Body of pancreas (tissue), 4 donors: ENCODE results near the gene CDC42EP5. TPM values are rescaled to one million over a fixed set of nuclear protein-coding genes. Genes with fewer than 3 reads are reported as not detected.

Experiments used
- ATAC-seq: fragments of 150-250 bp; one replicate; pipeline ENCODE4 v1.9.1; 2016
- DNase-seq, 4 donors: peaks; one replicate each; pipeline ENCODE4 v3.0.0-alpha.2; 2019
- H3K27ac ChIP-seq, 4 donors: fragments of 200-600 bp; sonication (generic); 1 replicate in 3 of 4; 2 replicates in 1 of 4; pipeline versions ENCODE4 v1.5.1 to v1.6.1; 2016 to 2019; ENCODE audit warnings: mild to moderate bottlenecking in 1 of 4, mixed read lengths in 1 of 4, moderate library complexity in 1 of 4
- H3K27me3 ChIP-seq, 2 donors: fragments of 200-600 bp; sonication (generic); one replicate each; pipeline ENCODE4 v1.6.0; 2016; ENCODE audit warnings: mild to moderate bottlenecking in 1 of 2
- H3K36me3 ChIP-seq, 2 donors: fragments of 200-600 bp; sonication (generic); replicated peaks in 1 of 2; 2 replicates each; pipeline ENCODE4 v1.5.1; 2016; ENCODE audit warnings: low read depth in 2 of 2; ENCODE audit not compliant: insufficient read depth in 1 of 2
- H3K4me1 ChIP-seq: fragments of 200-600 bp; sonication (generic); one replicate; pipeline ENCODE4 v1.6.0; 2016
- H3K4me3 ChIP-seq, 2 donors: fragments of 200-600 bp; sonication (generic); 1 replicate in 1 of 2; 2 replicates in 1 of 2; pipeline ENCODE4 v1.5.1; 2016 to 2019
- H3K9me3 ChIP-seq, 3 donors: fragments of 200-600 bp; sonication (generic); 1 replicate in 2 of 3; 2 replicates in 1 of 3; pipeline ENCODE4 v1.5.1; 2016
- POLR2A ChIP-seq, 3 donors: fragments of 450-650 bp; IDR thresholded peaks; one replicate each; pipeline ENCODE4 v1.6.1; 2016; ENCODE audit warnings: antibody characterized with exemption in 3 of 3, mild to moderate bottlenecking in 2 of 3
- WGBS, 2 donors: methylation state at CpG; one replicate each; pipeline ENCODE4 v1.1.5; 2017; 5-methylcytosine and 5-hydroxymethylcytosine counted together
- intact Hi-C: fragments of 100-400 bp; cut with DNase I; formaldehyde crosslinking; loops from one replicate; pipeline ENCODE4 v1.15.1; 2023
- total RNA-seq, 2 donors: library from RNA; depleted of rRNA; stranded (reverse); fragments of >200 nt; gene quantifications; one replicate each; pipeline ENCODE4 v1.1.0, GENCODE V29; 2016
- TF ChIP-seq, protein P1 (sequence below), 7 experiments: fragments of 450-650 bp in 4 of 7; fragments of 200-600 bp in 3 of 7; sonication (generic) in 3 of 7; IDR thresholded peaks; one replicate each; pipeline ENCODE4 v1.5.1; 2016 to 2019; ENCODE audit warnings: antibody characterized with exemption in 7 of 7

The CDC42EP5 gene
- total RNA-seq, 2 donors from 2014 or later = 18.2 to 92.9 TPM

DNA sequence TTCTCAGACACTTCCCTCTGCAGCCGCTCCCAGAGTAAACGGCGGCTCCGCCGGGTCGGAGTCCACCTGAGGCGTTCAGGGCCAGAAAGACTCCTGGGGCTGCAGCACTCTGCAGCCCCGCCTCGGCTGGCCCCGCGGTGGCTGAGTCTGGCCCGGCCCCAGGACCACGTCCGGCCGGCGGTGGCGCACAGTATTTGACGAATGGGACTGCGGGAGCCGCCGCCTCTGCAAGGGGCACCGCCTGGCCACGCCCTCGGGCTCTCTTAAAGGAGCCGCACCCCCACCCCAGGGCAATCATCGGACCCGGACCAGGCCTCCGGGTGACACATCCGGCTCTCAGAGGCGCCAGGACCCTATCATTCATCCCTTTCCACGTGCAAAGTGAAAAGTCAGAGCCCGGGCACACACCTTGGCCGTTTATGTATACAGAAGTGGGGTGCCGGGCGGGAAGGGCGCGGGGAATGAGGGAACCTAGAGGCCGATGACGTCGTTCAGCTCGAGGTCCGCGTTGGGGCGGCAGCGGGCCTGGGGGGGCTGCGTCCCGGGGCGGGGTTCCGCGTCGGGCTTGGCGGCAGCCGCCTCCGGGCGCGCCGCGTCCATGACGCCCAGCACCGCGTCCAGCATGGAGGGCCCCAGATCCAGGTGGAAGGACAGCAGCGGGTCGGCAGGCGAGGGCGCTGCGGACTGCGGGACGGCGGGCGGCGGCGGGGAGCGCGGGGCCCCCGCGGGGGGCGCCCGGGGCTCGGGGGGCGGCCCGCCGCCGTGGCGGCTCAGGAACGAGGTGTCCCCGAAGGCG lies 8.3 kb downstream of the CDC42EP5 start:
- peaks cover 87% of the 10 kb centered on the region for H3K4me1 ChIP-seq
- ATAC-seq = peak; percentile 69

DNA sequence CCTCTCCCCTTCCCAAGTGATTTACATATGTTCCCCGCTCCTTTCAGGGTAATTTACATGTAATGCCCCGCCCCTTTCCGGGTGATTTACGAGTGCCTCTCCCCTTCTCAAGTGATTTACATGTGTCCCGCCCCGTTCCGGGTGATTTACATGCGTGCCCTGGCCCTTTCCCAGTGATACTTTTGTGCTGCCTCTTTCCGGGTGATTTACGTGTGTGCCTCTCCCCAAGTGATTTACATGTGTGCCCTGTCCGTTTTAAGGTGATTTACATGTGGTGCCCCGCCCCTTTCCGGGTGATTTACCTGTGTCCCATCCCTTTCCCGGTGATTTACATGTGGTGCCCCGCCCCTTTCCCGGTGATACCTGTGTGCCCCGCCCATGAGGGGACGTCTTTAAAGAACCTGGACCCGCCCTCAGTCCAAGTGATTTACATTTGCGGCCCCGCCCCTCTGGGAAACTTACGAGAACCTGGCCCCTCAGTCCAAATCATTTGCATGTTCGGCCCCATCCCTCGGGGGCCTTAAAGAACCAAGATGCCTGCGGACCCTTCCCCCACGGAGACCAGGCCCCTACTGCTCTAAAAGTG lies 9.0 kb downstream of the CDC42EP5 start:
- intact Hi-C loops = no loop called here
- Histone ChIP-seq H3K4me3 (peak overlapping the region in 1 of 2 donors; percentile 8), H3K36me3 (peaks cover 0 to 4% of the 10 kb centered on the region in 2 donors), H3K27ac (peak overlapping the region; percentile 97 to 100 (median 98)), H3K4me1 (peaks cover 87% of the 10 kb centered on the region), H3K9me3 (no peaks in the 10 kb centered on the region), H3K27me3 (no peaks in the 10 kb centered on the region)
- ATAC-seq (peak; percentile 57), DNase-seq (peak; percentile 97 to 98 (median 98))
- 0 to 1% methylated on average over 20 to 26 of the region's 26 CpGs for WGBS, 2 donors
- TF ChIP-seq POLR2A (IDR thresholded peaks at IDR 0.05) = no peak
- TF ChIP-seq, protein P1, sequence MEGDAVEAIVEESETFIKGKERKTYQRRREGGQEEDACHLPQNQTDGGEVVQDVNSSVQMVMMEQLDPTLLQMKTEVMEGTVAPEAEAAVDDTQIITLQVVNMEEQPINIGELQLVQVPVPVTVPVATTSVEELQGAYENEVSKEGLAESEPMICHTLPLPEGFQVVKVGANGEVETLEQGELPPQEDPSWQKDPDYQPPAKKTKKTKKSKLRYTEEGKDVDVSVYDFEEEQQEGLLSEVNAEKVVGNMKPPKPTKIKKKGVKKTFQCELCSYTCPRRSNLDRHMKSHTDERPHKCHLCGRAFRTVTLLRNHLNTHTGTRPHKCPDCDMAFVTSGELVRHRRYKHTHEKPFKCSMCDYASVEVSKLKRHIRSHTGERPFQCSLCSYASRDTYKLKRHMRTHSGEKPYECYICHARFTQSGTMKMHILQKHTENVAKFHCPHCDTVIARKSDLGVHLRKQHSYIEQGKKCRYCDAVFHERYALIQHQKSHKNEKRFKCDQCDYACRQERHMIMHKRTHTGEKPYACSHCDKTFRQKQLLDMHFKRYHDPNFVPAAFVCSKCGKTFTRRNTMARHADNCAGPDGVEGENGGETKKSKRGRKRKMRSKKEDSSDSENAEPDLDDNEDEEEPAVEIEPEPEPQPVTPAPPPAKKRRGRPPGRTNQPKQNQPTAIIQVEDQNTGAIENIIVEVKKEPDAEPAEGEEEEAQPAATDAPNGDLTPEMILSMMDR (IDR thresholded peaks at IDR 0.05) = no peak

More for the DNA sequence above, 8.3 kb downstream of the CDC42EP5 start:
- Histone ChIP-seq H3K27me3 (no peaks in the 10 kb centered on the region), H3K36me3 (peaks cover 0 to 4% of the 10 kb centered on the region in 2 donors), H3K4me3 (peak overlapping the region in 1 of 2 donors; percentile 8), H3K9me3 (no peaks in the 10 kb centered on the region), H3K27ac (peak overlapping the region; percentile 97 to 100 (median 98))
- TF ChIP-seq, protein P1 (IDR thresholded peaks at IDR 0.05) = peak in 3 of 7 experiments; percentile 29 to 36 (median 32)
- peak; percentile 68 to 86 (median 79) for TF ChIP-seq POLR2A (IDR thresholded peaks at IDR 0.05)
- intact Hi-C loops = no loop called here
- peak; percentile 95 to 96 (median 96) for DNase-seq
- WGBS, 2 donors = 0 to 12% methylated on average over 5 to 67 of the region's 87 CpGs

DNA sequence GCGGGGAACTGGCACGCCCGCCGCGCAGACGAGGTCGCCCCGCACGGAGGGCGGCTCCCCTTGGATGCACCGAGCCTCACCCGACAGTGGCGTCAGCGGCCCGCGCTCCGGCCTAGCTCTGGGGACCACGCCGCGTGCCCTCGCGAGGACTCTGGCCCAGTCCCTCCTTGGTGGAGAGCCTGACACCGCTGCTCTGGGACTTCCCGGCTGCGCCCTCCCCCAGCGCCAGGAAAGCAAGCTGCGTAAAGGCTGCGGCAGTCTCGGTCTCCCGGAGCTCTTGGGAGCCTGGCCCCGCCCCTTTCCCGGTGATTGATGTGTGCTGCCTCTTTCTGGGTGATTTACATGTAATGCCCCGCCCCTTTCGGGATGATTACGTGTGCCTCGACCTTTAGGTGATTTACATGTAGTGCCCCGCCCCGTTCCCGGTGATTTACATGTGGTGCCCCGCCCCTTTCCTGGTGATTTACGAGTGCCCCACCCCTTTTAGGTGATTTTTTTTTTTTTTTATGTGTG lies 9.5 kb downstream of the CDC42EP5 start, which contains the start of gene LENG9:
TSS of gene LENG9 (minus strand) at position 248 of the 513 bp plus-strand sequence. CDS start 252 bp downstream, outside the sequence.
- Histone ChIP-seq H3K27me3 (no peaks in the 10 kb centered on the region), H3K4me1 (peaks cover 87% of the 10 kb centered on the region), H3K36me3 (peaks cover 3 to 8% of the 10 kb centered on the region in 2 donors), H3K4me3 (peak within 1 kb of the TSS in 1 of 2 donors; percentile 20), H3K9me3 (no peaks in the 10 kb centered on the region), H3K27ac (peak within 1 kb of the TSS; percentile 97 to 100 (median 98))
- intact Hi-C loops = no loop called here
- TF ChIP-seq POLR2A (IDR thresholded peaks at IDR 0.05) = peak; percentile 93 to 98 (median 97)
- TF ChIP-seq, protein P1 (IDR thresholded peaks at IDR 0.05) = no peak
- peak; percentile 99 to 100 (median 100) for DNase-seq
- WGBS, 2 donors = 1% methylated on average over 14 to 26 of the region's 41 CpGs
- peak; percentile 65 for ATAC-seq

DNA sequence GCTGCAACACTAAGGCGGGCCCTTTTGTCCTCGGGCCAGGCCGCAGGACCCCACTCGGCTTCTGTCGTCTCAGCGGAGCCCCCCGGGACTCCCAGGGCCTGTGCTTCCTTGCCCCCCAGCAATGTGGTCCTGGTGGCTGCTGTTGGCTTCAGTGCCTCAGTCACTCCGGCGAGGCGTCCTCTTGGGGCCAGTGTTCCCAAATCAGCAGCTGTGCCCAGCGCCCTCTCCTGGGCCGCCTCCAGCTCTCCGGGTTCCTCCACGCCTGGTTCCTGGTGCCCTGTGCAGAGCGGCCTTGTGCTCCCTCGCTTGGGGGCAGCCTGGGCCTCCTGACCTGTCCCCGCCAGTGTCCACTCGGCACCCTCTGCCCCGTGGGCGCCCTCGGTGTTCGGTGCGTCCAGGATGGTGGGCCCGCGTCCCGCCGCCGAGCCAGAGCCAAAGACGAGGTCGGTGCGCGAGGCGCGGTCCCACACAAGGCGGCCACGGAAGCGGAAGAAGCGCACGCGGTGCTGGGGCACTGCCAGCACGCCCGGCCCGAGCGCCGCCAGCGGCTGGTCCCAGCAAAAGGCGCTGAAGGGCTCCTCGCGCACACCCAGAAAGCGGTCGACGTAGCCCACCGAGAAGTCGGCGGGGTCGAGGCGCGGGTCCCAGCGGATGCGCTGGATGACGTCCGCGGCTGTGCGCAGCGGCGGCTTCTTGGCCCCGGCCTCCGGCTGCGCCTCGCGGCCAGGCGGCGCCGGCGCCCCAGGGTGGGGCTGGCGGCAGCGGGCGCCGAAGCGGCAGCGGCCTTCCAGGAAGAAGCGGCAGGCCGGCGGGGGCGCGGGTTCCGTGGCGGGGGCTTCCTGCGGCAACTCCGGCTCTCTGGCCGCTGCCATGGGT lies 10.2 kb downstream of the CDC42EP5 start:
- Histone ChIP-seq H3K9me3 (no peaks in the 10 kb centered on the region), H3K36me3 (peaks cover 10 to 15% of the 10 kb centered on the region in 2 donors), H3K4me1 (peaks cover 87% of the 10 kb centered on the region), H3K27ac (peak overlapping the region; percentile 97 to 100 (median 98)), H3K27me3 (no peaks in the 10 kb centered on the region), H3K4me3 (peak overlapping the region in 1 of 2 donors; percentile 20)
- ATAC-seq (peak; percentile 32), DNase-seq (peak; percentile 77 to 83 (median 82))
- intact Hi-C loops = no loop called here
- 4% methylated on average over 86 of the region's 91 CpGs; no CpG with 5 or more reads in 1 of the 2 donors for WGBS, 2 donors
- peak; percentile 23 to 55 (median 52) for TF ChIP-seq POLR2A (IDR thresholded peaks at IDR 0.05)
- TF ChIP-seq, protein P1 (IDR thresholded peaks at IDR 0.05) = peak in 4 of 7 experiments; percentile 31 to 46 (median 38)
